HG03439 (cell line): ENCODE measurements around the gene CACNB2.
"Not testable (repeated sequence)": the region's sequence is repeated elsewhere in the genome, so short reads cannot be mapped to it uniquely, and the experiment has no call there.

ENCODE experiments used
- ATAC-seq: cut with Tn5 transposase; IDR thresholded peaks from one replicate; pipeline ENCODE4 v1.9.1; 2021; ENCODE audit warnings: mild to moderate bottlenecking, moderate library complexity; ENCODE audit not compliant: unreplicated experiment

CACNB2 gene

DNA sequence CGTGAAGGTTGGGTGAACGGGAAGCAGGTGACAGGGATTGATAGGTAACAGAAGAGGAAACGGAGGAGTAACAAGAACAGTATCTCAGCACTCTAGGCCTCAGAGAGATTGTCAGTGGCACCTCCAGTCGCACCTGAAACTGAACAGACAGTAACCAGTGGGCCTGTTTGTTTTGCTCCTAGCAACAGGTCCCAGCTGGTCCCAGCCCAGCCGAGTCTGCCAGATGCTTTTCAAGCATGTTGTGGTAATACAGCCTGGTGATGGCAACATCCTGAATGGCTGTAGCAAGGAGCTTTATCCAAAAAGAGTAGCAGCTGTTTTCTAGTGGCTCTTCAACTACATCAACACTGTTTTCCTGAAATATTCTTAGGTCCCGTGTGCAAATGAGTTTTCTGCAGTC, 4.7 kb downstream of the CACNB2 start:
- no peak for ATAC-seq

DNA sequence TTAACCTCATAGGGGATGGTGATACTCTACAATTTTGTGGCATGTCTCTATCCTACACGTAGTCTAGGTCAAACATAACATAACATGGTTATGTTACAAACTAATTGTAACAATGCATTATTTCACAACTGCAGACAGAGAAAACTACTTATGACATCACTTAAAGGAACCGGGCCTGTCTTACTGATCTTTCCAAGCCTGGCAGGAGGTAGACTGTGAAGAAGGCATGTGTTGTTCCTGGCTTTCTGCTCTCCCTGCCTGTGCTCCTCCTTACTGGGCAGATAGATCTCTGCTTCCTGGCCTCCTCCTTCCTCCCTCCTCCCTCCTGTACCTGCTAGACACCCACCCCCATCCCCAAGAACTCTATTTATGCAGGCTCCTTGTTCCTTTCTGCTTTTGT, 5.4 kb downstream of the CACNB2 start:
- no peak for ATAC-seq

DNA sequence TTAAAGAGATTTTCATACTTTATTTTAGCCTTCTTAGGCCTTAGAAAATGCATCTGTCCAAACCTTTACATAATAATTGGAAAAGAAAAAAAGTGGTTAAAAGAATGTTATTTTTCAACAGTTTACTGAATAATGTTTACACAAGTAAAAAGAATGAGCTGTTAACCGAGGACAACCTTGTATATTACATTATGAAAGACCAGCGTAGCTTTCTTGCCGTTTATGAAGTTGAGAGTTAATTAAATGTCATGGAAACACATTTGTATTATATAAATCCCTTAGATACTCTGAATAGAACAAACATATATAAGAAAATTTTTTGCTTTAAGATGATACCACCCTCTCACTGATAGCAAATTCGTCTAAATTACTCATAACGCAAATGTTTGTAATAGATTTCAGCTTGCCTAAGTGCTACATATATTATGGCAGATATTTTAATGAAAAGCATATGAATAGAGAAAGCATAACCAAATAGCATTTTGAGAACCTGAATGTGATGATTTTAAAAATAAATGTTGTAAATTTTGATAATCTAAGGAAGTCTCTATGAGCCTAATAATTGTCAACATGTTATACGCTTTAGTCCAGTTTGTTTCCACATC, 9.1 kb downstream of the CACNB2 start:
- no peak for ATAC-seq

DNA sequence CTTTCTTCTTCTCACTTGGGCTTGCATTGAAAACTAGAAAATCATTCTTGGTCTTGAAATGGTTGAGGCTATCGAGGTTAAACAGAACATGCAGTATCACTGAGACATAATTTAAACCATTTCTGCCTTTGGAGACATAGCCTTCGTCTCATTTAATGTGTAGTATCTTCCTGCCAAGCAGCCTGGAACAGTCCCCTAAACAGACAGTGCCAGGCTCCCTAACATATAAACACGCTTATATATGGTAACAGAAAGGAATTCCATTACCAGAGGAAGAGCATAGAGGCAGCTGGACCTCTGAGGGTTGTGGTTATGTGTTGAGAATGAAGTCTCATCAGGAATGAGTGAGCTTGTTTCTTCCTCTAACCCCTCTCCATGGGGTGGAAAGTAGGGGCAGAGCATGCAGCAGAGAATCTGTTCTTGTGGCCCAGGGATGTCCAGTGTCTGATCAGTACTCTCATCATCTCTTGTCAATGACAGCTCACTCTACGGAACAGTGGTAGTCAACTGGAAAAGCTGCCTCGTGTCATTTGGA, 11.2 kb downstream of the CACNB2 start:
- ATAC-seq = no peak

DNA sequence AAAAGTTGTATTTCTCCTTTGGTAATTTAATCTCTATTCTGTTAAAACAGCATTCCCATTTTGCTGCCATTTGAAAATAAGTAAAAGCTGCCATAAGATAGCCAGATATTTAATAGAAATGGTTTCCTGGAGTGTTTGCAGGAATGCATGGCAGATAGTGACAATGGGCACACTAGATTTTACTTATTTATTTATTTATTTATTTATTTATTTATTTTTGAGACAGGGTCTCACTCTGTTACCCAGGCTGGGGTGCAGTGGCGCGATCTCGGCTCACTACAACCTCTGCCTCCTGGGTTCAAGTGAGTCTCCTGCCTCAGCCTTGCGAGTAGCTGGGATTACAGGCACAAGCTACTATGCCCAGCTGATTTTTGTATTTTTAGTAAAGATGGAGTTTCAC, 13.2 kb downstream of the CACNB2 start:
- not testable (repeated sequence) for ATAC-seq

DNA sequence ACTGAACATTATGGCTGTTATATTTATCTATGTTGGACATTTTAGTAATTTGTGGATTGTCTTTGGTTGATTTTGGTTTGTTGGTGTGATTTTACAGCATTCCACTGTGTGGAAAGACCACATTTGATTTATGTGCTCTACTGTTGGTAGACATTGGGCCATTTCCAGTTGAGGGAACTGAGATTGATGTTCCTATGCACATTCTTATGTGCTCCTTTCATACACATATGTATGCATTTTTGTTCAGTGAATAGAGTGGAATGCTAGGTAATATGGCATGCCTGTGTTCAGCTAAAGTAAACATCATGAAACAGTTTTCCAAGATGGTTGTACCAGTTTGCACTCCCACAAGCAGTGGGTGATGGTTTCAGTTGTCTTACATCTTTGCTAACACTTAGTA, 15.1 kb downstream of the CACNB2 start:
- no peak for ATAC-seq

DNA sequence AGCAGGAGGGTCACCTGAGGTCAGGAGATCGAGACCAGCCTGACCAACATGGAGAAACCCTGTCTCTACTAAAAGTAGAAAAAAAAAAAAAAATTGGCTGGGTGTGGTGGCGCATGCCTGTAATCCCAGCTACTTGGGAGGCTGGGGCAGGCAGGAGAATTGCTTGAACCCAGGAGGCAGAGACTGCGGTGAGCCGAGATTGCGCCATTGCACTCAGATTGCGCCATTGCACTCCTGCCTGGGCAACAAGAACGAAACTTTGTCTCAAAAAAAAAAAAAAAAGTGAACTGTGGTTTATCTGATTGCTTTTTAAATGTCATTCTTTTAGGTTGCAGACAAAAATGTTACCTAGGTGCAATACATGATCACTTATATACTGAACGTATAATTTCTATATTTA, 16.6 kb downstream of the CACNB2 start:
- ATAC-seq = not testable (repeated sequence)

DNA sequence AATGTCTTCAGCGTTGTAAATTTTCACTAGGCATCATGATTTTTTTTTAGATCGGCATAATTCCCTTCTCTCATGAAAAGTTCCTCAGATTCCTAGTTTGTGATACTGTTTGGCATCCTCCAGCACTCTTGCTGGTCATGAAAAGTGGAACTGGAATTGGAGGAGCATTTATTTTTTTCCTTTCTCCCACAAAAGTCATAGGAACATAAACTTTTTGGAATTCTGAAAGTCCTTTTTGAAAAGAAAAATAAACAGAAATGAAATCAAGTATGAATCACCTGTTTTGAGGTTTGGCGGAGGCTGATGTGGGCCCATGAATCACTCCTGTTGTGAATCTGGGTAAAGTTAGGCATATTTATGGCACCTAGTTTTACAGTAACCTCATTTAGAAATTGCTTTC, 17.7 kb downstream of the CACNB2 start:
- no peak for ATAC-seq

DNA sequence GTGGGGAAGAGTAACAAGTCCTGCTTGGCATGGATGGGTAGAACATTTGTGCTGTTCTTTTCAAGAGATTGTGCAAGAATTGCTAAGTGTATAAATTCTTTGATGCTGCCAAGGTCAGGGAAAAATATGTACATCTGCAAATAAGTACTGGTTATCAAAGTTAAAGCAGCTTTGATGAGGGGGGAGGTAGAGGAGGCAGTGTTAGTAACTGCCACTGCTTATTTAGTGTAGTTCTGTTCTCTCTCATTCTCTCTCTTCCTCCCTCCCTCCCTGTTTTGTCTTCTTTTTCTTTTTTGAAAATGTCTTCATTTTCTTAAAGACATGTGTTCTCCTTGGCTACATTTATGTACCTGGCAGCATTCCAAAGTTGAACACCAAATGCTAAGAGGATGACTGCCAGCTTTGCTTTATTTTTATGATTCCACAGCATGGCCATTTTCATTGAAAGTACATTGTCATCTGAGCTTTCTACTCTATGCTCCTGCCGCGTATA, 18.6 kb downstream of the CACNB2 start:
- ATAC-seq = no peak

DNA sequence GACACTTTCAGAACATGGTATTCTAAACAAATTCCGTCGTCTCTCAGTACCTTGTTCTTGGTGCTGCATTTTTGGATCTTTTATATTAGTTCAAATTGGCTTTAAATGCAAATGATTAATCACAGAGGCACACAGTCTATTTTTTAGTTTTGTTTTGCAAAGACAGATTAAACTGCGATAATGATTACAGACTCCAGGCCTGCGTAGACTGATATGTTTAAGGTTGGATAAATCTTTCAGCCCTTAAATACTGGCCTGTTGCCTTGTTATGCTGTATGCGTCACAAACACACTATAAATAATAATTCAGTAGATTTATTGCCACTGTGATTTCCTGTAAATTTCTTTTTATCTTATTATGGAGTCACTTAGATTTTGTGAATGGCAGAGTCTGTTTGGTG, 19.3 kb downstream of the CACNB2 start:
- no peak for ATAC-seq

DNA sequence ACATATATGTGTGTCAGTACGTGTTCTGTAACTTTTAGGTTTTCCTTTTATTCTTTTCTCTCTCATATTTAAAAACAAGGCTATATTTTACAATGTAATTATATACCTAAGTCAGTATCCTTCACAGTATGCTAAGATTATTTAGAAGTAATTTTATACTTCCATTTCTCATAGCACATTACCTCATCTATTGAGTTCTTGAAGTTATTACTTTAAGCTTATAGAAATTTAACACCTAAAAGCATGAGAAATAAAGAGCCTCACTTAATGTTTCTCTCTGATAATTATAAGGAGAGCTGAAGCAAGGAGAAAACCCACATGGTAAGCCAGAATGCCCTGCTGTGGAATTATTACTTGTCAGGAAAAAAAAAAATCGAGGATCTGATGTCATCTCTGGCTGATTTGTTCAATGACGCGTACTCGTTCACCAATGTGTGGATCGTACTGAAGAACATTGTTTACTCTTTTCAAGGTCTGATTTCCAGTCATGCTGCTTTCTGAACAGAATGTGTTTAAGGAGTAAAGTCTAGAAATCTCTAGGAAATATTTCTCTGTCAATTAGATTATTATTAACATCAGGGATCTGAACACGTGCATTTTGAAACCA, 21.9 kb downstream of the CACNB2 start:
- ATAC-seq = no peak

DNA sequence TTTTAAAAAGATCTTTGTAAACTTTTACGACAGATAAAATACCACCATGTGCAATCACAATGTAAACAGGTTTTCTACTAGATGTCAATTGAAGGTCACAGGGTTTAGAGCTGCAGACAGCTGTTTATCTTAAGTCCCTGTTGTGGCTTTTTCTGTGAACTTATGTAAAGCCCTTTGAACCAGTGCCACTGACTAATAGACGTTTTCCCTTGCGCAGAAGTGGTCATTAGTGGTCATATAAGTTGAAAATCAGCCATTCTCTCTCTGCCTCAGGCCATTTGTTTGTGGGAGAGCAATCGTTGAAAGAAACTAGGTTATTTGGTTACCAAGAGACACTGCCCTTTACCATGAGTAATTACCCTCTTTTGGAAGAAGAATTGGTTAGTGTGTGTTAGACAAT, 23.9 kb downstream of the CACNB2 start:
- ATAC-seq = no peak

DNA sequence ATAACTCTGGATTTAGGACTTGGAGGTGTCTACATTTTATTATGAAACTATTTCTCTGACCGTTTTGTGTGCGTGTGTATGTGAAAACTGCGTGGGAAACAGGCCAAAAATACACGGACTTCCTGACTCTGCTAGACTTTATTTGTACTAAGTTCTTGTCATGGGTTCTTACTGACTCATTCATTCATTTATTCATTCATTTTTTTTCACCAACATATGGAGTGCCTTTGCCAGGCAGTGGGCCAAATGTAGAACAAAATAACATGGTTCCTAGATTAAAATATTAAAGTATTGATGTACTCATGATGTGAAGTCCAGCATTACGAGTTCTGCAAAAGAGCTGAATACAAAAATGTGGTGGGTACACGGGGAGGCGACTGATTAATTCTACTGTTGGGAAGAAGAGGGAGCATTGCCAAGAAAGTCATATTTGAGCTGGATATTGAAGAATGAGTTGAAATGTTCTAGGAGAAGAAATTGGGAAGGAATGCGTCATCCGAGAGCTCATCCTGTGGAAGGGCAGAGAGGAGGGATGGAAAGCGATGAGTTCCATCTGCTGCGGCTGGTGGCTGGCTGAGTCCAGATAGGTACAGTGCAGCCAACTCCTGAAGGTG, 24.6 kb downstream of the CACNB2 start:
- ATAC-seq = no peak

DNA sequence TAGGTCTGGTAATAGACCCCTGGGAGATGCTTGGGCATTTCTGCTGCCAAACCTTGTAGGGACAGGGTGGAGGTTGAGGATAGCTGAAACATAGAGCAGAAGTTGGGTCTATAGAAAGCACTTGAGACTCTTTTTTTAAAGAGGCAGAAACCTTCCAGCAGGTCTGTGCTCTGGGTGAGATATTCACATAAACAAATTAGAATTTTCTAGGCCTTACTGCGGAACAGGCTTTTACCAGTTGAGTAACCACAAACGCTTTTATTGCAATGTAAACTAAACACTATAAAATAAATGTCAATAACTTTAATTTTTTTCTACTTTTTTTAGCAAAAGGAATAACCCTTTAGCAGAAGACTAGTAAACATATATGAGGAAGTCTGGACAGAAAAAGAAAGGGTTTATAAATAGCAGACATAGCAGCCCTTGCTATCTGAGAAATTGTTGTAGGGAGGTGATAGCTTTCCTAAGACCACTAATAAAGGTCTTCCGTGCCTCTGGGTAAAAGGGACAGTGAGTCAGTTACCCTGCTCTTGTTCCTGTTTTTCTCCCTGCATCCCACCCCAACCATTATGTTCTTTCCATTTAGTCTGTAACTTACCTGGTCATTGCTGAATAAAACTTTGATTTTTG, 38.7 kb downstream of the CACNB2 start:
- ATAC-seq = no peak

DNA sequence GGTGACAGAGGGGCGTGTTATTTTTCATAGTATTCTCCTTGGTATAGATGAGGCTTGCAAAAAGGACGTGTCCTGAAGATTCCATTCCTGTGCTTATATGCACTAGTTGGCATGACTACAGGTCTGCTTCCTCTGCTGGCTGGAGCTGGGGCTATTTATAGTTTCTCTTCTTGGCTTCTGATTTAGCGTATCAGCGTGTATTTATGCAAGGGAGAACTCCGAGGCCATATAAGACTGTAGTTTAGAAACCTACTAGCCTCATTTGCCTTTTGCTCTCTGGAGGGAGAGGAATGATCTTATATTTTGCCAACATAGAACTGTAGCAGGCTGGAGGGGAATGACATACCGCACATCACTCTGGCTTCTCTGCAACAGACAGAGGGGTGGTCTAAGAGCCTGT, 39.7 kb downstream of the CACNB2 start:
- ATAC-seq = no peak

DNA sequence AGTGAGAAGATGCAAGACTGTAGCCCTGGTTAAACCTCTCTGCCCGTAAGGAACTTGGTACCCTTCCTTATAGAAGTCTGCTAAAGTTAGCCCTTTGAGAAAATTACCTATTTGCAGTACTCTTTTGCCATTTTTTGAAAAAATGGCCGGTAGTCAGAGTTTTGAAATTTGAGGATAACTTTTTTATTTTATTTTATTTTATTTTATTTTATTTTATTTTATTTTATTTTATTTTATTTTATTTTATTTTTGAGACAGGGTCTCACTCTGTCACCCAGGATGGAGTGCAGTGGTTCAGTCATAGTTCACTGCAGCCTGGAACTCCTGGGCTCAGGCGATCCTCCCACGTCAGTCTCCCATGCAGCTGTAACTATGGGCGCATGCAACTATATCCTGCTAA, 41.2 kb downstream of the CACNB2 start:
- not testable (repeated sequence) for ATAC-seq

DNA sequence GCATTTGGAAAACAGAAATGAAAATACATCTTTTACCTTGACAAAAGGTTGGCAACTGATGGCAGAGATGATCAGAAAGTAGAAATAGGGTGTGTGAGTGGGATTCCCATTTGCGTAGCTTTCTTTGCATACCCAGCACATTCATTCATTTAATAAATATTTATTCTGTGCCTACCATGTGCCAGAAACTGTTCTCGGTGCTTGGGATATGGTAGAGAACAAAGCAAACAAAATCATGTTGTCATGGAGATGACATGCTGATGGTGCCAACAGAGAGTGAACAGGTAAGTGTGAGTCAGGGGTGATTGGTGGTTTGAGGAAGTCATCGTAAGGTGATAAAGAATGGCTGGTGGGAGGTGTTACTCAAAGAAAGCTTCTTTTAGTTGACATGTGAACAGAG, 45.4 kb downstream of the CACNB2 start:
- no peak for ATAC-seq

DNA sequence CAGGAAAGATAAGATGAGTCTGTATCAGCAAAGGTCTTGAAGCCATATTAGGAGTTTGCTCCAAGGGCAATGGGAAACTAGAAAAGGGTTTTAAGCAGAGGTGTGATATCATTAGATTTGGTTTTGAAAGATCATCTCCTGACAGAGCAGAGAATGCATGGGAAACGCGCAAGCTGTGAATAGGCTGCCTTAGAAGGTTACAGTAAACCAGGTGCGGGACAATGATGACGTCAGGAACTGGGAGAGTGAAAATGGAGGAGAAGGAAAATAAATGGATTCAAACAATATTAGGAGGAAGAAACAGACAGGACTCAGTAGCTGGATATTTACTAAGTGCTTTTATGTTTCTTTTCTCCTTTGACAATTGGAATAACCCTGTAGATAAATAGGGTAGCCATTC, 50.6 kb downstream of the CACNB2 start:
- no peak for ATAC-seq

DNA sequence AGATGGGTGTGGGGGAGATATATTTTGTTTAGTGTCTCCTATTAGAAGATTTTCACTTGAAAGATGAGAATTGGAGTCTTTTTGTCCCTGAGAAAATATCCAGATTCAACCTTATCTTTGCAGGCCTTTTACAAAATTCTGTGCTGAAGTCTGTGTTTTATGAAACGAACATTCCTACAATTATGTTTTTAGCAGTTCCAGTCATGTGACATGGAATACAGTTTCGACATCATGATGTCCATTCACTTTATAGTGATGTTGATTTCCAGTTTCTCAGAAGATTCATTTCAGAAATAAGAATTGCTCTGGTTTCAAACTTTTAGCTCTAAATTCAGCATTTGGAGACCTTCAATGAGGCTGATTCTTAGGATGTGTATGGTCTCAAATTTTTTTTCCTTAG, 54.4 kb downstream of the CACNB2 start:
- ATAC-seq = no peak

DNA sequence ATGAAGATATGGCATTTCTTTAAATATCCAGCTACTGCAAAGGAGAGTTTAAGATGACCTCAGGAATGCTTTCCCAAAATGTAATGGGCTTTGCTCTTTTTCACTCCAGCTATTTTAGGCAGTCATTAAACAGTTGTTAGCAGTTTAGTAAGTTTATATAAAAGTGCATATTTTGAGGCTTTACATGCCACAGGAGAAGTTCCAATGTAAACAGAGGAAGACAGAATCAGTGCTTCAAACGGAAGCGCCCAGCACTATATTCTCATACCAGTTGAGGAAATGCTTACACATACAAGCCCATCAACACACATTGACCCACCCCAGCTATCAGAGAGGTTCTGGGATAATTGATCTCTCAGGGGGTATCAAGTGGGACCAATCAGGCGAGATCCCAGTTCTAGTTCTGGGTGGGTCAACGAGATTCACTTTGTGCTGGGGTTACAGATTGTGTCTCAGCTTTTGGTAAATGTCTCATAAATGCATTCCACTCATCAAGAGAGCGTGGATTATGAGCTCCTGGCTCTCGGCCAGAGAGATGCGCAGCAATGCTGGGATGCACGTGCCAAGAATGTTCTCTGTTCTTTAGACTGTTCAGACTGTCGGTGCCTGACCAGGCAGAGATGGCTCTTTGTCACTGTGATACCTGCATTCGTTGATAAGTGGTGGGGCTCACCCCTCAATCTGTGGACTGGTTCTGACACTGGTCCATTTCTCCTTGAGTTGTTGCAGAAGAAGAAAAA, 55.0 kb downstream of the CACNB2 start:
- no peak for ATAC-seq
